OCI-LY7 (cell line): ENCODE data around the gene SIPA1L3. TPM values are rescaled to one million over a fixed set of nuclear protein-coding genes. Genes with fewer than 3 reads are reported as not detected.
A peak's percentile ranks its signal among the peaks of the same experiment; 100 is the strongest.

Experiments used
- BruUV-seq: library from RNA; stranded (reverse); fragments of 400-500 nt; replicated peaks from 2 replicates; lab custom pipeline; 2021; lab: Mats Ljungman, UMichigan
- CTCF ChIA-PET: fragments of 300-600 bp; sonication (Branson Sonifier 250); formaldehyde crosslinking; loops from one replicate; lab custom pipeline; 2022; ENCODE audit warnings: antibody characterized with exemption; ENCODE audit not compliant: unreplicated experiment; lab: Charles Lee
- POLR2A ChIA-PET: fragments of 300-600 bp; sonication (Branson Sonifier 250); formaldehyde crosslinking; loops from one replicate; lab custom pipeline; 2022; ENCODE audit warnings: antibody characterized with exemption; lab: Charles Lee
- DNase-seq: peaks from one replicate; pipeline ENCODE4 v3.0.0-alpha.2; 2015; ENCODE audit warnings: low spot score
- H2AFZ ChIP-seq: fragments of 200-600 bp; sonication (generic), shearing (Covaris generic); 2 replicates; pipeline ENCODE4 v1.6.1; 2014; ENCODE audit warnings: mild to moderate bottlenecking, antibody characterized with exemption, low read length, moderate library complexity
- H3K27ac ChIP-seq: fragments of 200-600 bp; sonication (generic); 2 replicates; pipeline ENCODE4 v1.5.1; 2014; ENCODE audit warnings: mixed run types, low read depth, mild to moderate bottlenecking, moderate library complexity, low read length, inconsistent platforms; ENCODE audit not compliant: poor library complexity, severe bottlenecking
- H3K36me3 ChIP-seq: fragments of 200-600 bp; sonication (generic); 2 replicates; pipeline ENCODE4 v1.6.1; 2014; ENCODE audit warnings: mild to moderate bottlenecking, antibody characterized with exemption, low read length, moderate library complexity, mixed read lengths; ENCODE audit not compliant: insufficient read depth
- H3K4me1 ChIP-seq: fragments of 200-600 bp; sonication (generic); 2 replicates; pipeline ENCODE4 v1.5.1; 2014; ENCODE audit warnings: mild to moderate bottlenecking, low read length; ENCODE audit not compliant: insufficient read depth, poor library complexity, severe bottlenecking
- H3K4me2 ChIP-seq: fragments of 200-600 bp; sonication (generic); 2 replicates; pipeline ENCODE4 v1.6.1; 2014; ENCODE audit warnings: mild to moderate bottlenecking, low read length
- H3K4me3 ChIP-seq: fragments of 200-600 bp; sonication (generic); 2 replicates; pipeline ENCODE4 v1.5.1; 2014; ENCODE audit warnings: mild to moderate bottlenecking, low read depth, low read length; ENCODE audit not compliant: poor library complexity, severe bottlenecking
- H3K79me2 ChIP-seq: fragments of 200-600 bp; sonication (generic); 2 replicates; pipeline ENCODE4 v1.6.1; 2016; ENCODE audit warnings: low read depth, mild to moderate bottlenecking, low read length, moderate library complexity, mixed read lengths; ENCODE audit not compliant: insufficient read depth
- H3K9me2 ChIP-seq: fragments of 200-600 bp; sonication (generic); 2 replicates; pipeline ENCODE4 v1.6.1; 2016; ENCODE audit warnings: mild to moderate bottlenecking, low read length, mixed read lengths; ENCODE audit not compliant: insufficient read depth
- H3K9me3 ChIP-seq: fragments of 200-600 bp; sonication (generic); 2 replicates; pipeline ENCODE4 v1.6.1; 2014; ENCODE audit warnings: mild to moderate bottlenecking, mixed run types, low read length, mixed read lengths
- H4K20me1 ChIP-seq: fragments of 200-600 bp; sonication (generic); 2 replicates; pipeline ENCODE4 v1.6.1; 2014; ENCODE audit warnings: mild to moderate bottlenecking, antibody characterized with exemption, low read length, moderate library complexity, mixed read lengths; ENCODE audit not compliant: insufficient read depth
- EZH2phosphoT487 ChIP-seq: fragments of 200-600 bp; sonication (generic); IDR thresholded peaks from 2 replicates; pipeline ENCODE4 v1.6.1; 2018; ENCODE audit warnings: low read depth, borderline replicate concordance, mild to moderate bottlenecking, mixed run types, antibody characterized with exemption, low read length, moderate library complexity, mixed read lengths
- intact Hi-C: fragments of 100-400 bp; cut with micrococcal nuclease; formaldehyde crosslinking; loops from one replicate; pipeline ENCODE4 v1.10.0; 2022; ENCODE audit not compliant: unreplicated experiment
- total RNA-seq, 2 experiments: library from RNA; depleted of rRNA in 1 of 2; stranded (reverse); fragments of >200 nt in 1 of 2; shearing (Covaris generic) in 1 of 2; gene quantifications; 2 replicates each; pipeline ENCODE4 v1.2.3, GENCODE V29; 2014 to 2022
- TF ChIP-seq, protein P1 (sequence below): fragments of 200-600 bp; sonication (generic); conservative IDR thresholded peaks from 2 replicates; pipeline ENCODE4 v1.5.1; 2014; ENCODE audit warnings: mild to moderate bottlenecking, antibody characterized with exemption, low read length, moderate library complexity, mixed read lengths

SIPA1L3 gene
- total RNA-seq, 2 experiments from 2014 or later, result 21.2 to 84.4 TPM

- intact Hi-C loops, result loop anchor here (5.0 kb wide), 1 partner anchor 421 kb away; the partner anchor contains the start of genes KCNK6 and YIF1B
- no peak overlapping the region for H2AFZ ChIP-seq
- peaks cover 16% of the 10 kb centered on the region for H3K4me1 ChIP-seq
- H3K79me2 ChIP-seq, result no peaks in the 10 kb centered on the region
- no peak for DNase-seq
- no peaks in the 10 kb centered on the region for H4K20me1 ChIP-seq
- no peaks in the 10 kb centered on the region for H3K36me3 ChIP-seq
- no peaks in the 10 kb centered on the region for H3K9me3 ChIP-seq
- ChIA-PET POLR2A (interaction anchor here (0.7 kb wide), 1 partner anchor 486 kb away, joined by 3 read pairs; no protein-coding TSS in a partner anchor), CTCF (no interaction called here)
- H3K4me3 ChIP-seq, result no peak overlapping the region
- no peak overlapping the region for H3K4me2 ChIP-seq
- H3K27ac ChIP-seq, result no peak overlapping the region
- no TSS peak for BruUV-seq
- no peaks in the 10 kb centered on the region for H3K9me2 ChIP-seq
- TF ChIP-seq EZH2phosphoT487, result no peak
- TF ChIP-seq, protein P1, sequence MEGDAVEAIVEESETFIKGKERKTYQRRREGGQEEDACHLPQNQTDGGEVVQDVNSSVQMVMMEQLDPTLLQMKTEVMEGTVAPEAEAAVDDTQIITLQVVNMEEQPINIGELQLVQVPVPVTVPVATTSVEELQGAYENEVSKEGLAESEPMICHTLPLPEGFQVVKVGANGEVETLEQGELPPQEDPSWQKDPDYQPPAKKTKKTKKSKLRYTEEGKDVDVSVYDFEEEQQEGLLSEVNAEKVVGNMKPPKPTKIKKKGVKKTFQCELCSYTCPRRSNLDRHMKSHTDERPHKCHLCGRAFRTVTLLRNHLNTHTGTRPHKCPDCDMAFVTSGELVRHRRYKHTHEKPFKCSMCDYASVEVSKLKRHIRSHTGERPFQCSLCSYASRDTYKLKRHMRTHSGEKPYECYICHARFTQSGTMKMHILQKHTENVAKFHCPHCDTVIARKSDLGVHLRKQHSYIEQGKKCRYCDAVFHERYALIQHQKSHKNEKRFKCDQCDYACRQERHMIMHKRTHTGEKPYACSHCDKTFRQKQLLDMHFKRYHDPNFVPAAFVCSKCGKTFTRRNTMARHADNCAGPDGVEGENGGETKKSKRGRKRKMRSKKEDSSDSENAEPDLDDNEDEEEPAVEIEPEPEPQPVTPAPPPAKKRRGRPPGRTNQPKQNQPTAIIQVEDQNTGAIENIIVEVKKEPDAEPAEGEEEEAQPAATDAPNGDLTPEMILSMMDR, result no peak
Observed at GRCh38 chr19:37896180-37896579, 10.8 kb upstream of the SIPA1L3 start.

GRCh38 chr19:37899453-37899852 lies 7.6 kb upstream of the SIPA1L3 start:
- BruUV-seq, result no TSS peak
- Histone ChIP-seq H4K20me1 (no peaks in the 10 kb centered on the region), H3K4me2 (no peak overlapping the region), H3K9me2 (no peaks in the 10 kb centered on the region), H3K36me3 (no peaks in the 10 kb centered on the region), H3K4me3 (no peak overlapping the region), H3K4me1 (peaks cover 26% of the 10 kb centered on the region), H3K79me2 (no peaks in the 10 kb centered on the region), H3K27ac (no peak overlapping the region), H3K9me3 (no peaks in the 10 kb centered on the region), H2AFZ (peak overlapping the region; percentile 63; the same call in 1 of the 2 replicates)
- TF ChIP-seq EZH2phosphoT487, result no peak
- TF ChIP-seq, protein P1, result no peak
- ChIA-PET POLR2A (interaction anchor here (0.6 to 1.2 kb wide), 3 partner anchors 148 to 475 kb away, joined by 3 to 5 read pairs (median 4); partner anchors contain the start of gene PSMD8), CTCF (interaction anchor here (0.7 to 1.3 kb wide), 2 partner anchors 145 to 147 kb away, joined by 3 to 4 read pairs; no protein-coding TSS in a partner anchor)
- intact Hi-C loops, result loop anchor here (5.0 kb wide), 1 partner anchor 418 kb away; the partner anchor contains the start of genes KCNK6 and YIF1B
- DNase-seq, result no peak

DNA sequence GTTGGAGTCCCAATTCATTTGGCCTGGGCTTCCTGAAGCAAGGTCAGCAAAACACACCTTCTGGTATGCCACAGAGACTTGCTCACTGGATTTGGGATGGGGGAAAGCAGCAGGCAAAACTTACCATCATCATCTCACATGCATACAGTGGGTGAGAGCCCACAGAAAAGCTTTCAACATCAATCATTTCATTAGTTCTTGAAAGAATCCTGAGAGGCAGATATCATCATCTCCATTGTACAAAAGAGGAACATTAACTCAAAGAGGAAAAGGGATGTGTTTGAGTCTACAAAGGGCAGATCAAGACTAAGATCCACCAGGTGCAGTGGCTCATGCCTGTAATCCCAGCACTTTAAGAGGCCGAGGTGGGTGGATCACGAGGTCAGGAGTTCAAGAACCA lies 7.0 kb upstream of the SIPA1L3 start:
- no peak for TF ChIP-seq EZH2phosphoT487
- TF ChIP-seq, protein P1, result no peak
- POLR2A ChIA-PET, result interaction anchor here (0.6 to 1.2 kb wide), 4 partner anchors 76 to 475 kb away, joined by 3 to 4 read pairs (median 4); partner anchors contain the start of gene PSMD8

More for the DNA sequence above, 7.0 kb upstream of the SIPA1L3 start:
- Histone ChIP-seq H3K36me3 (no peaks in the 10 kb centered on the region), H3K4me1 (peaks cover 26% of the 10 kb centered on the region), H3K4me3 (no peak overlapping the region), H3K27ac (no peak overlapping the region), H3K79me2 (no peaks in the 10 kb centered on the region), H3K9me3 (no peaks in the 10 kb centered on the region), H4K20me1 (no peaks in the 10 kb centered on the region), H3K9me2 (no peaks in the 10 kb centered on the region), H2AFZ (no peak overlapping the region; the same call in 1 of the 2 replicates), H3K4me2 (no peak overlapping the region)
- BruUV-seq, result no TSS peak
- no peak for DNase-seq
- intact Hi-C loops, result loop anchor here (5.0 to 10.0 kb wide), 2 partner anchors 245 to 417 kb away; partner anchors contain the start of genes KCNK6 and YIF1B
- CTCF ChIA-PET, result interaction anchor here (1.3 kb wide), 1 partner anchor 145 kb away, joined by 4 read pairs; no protein-coding TSS in a partner anchor
